GM18520 (cell line): ENCODE results near the gene RSPH6A.

Experiments used
- ATAC-seq: cut with Tn5 transposase; IDR thresholded peaks from one replicate; pipeline ENCODE4 v1.9.1; 2021; ENCODE audit not compliant: unreplicated experiment

Gene RSPH6A

GRCh38 chr19:45814851-45815480 lies at the start of gene RSPH6A:
TSS of gene RSPH6A (minus strand) at chr19:45815308. CDS start at chr19:45815176, 132 bp downstream.
- ATAC-seq: no peak

DNA sequence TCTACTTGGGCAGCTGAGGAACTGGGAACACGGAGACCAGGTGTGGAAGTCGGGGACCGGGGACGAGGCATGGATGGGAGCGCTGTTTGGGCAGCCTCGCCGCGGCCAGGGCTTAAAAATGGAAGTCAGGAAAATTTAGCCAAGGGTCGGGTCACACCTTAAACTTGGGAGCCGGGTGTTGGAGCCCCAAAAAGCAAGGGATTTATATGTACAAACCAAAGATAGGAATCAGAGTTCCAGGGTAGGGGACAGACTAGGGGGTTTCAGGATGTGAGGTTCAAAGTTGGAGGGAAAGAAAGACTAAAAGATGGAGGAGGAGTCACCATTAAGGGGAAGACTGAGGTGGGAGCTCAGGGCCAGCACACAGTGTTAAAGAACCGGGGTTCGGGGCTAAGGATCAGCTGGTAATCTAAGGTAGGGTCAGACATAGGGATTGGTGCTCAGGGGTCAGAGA lies 49.5 kb upstream of the RSPH6A start:
- no peak for ATAC-seq

- peak; percentile 35 for ATAC-seq
These were observed 48.9 kb upstream of the RSPH6A start, which contains the start of gene FOXA3 for GRCh38 chr19:45863840-45864628. TSS of gene FOXA3 (plus strand) at chr19:45864326. CDS start at chr19:45864457, 131 bp downstream.

- ATAC-seq: no peak
These were observed 48.3 kb upstream of the RSPH6A start for GRCh38 chr19:45863335-45863839.

DNA sequence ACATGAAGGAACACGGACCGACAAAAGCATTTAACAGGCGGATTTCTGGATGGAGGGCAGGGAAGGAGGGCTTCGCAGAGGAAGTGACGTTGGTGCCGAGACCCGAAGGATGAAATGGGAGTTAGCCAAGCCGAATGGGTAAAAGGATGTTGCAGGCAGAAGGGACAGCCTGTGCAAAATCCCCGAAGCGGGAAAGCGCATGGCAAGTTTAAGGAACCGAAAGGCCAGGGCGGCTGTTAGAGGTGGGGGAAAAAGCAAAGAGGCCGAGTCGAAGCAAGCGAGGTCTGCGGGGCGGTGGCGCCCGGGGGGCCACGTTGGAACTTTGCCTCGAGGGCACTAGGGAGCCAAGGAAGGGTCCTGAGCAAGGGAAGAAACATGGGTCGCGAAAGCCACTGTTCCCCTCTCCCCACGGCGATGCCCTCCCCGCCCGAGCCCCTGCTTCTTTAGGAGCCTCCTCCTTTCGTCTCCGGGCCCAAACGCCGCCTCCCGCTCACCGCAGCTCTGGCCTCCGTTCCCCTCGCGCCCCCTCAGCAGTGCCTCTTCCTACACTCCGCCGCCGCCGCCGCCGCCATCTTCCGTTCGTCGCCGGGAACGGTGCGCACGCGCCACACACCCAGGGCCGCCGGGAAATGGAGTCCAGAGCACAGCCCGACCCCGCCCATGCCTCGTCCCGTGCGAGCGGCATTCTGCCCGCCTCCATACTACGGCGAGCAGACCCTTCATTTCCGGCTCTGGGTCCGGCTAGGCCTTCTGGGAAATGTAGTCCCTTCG lies 47.6 kb upstream of the RSPH6A start, which contains the start of gene SYMPK:
SYMPK (minus strand) TSS at position 584 of the 771 bp plus-strand sequence. CDS start 8,652 bp downstream, outside the sequence.
- peak; percentile 87 for ATAC-seq

DNA sequence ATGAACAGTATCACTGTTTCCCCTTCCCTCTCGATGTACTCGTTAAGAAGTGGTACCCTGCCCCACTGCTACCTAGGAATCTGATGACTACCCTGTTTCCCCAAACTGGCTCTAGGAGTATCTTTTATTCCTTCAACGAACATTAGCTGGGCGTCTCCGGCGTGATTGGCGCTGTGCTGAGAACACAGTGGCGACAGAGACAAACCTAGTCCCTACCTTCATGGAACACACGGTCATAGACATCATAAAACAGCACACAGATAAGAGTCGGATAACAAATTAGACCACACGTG lies 47.1 kb upstream of the RSPH6A start:
- no peak for ATAC-seq

DNA sequence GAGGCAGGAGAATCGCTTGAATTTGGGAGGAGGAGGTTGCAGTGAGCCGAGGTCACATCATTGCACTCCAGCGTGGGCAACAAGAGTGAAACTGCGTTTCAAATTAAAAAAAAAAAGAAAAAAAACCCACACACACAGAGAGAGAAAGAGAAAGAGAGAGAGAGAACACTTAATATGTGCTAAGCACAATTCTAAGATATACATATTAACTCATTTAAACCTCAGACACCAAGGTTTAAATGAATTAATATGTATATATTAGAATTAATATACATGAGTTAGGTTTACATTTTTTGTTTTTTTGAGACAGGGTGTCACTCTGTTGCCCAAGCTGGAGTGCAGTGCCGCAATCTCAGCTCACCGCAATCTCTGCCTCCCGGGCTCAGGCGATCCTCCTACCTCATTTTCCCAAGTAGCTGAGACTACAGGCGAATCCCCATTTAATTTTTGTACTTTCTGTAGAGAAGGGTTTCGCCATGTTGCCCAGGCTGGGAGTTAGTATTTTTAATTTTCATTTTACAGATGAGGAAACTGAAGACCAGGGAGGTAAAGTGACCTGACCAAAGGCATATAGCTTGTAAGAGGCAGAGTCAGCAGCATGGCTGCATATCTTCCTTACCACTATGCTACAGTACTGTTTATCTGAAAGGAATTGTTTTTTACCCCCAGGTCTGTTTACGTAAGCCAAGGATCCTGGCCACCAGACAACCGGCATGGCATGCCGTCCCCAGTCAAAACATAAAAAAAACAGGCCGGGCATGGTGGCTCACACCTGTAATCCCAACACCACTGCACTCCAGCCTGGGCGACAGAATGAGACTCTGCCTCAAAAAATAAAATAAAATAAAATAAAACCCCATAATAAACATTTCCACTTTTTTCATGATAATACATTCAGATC lies 45.5 kb upstream of the RSPH6A start:
- ATAC-seq: no peak

GRCh38 chr19:45854167-45854778 lies 39.2 kb upstream of the RSPH6A start:
- no peak for ATAC-seq

DNA sequence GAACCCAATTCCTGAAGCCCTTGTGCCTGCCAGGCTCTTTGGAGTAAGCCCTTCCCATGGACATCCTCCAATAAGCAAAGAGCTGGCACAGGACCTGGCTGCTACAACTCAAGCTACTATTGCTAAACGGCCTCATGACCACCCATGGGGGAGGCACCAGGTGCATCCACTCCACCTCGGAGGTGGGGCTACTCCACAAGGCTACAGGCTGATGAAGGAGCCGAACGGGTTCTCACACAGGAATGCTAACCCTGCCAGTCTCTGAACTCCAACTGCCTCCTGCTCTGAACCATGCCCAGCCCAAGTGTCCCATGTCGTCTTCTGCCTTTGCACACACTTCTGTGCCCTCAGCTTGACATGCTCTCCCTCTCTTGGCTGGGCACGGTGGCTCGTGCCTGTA lies 37.9 kb upstream of the RSPH6A start:
- ATAC-seq: no peak

DNA sequence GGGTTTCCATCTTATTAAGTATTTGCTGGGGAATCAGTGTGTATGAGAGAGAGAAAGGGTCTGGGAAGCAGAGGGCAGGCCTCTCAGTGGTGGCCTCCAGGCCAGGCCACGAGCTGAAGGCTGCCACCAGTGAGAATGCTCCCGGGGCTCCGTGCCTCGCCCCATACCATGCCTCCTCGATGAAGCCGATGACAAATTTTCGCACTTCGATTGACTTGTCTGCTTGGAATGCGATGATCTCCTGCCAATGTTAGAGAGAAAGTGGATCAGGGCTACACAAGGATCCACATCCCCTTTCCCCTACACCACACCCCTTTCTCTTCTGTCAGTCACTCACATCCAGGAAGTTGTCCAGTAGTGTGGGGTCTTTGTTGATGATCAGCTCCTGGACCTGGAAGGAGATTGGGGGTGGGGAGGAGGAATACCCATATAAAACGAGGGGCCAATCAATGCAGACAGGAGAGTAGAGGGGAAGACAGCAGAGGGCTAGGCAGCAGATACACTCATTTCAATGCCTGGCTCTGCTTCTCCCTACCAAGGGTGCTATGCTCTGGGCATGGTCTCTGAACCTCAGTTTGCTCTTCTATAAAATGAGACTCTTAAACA lies 37.1 kb upstream of the RSPH6A start:
- ATAC-seq: no peak

DNA sequence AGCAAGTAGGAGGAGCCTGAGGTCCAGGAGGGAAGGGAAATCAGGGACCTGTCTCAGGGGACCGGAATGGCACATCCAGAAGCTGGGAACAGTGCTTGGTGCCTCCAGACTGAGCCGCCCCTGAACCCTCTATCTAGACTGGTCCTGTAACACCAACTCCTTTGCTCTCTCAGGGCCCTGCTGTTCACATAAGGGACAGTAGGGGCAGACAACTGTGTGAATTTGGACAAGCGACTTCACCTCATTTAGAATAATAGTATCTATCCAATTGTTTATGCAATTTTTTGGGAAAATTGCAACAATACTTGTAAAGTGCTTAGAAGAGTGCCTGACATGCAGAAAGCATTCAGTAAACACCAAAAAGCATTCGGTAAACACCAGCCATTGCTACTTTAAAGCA lies 33.8 kb upstream of the RSPH6A start:
- no peak for ATAC-seq

DNA sequence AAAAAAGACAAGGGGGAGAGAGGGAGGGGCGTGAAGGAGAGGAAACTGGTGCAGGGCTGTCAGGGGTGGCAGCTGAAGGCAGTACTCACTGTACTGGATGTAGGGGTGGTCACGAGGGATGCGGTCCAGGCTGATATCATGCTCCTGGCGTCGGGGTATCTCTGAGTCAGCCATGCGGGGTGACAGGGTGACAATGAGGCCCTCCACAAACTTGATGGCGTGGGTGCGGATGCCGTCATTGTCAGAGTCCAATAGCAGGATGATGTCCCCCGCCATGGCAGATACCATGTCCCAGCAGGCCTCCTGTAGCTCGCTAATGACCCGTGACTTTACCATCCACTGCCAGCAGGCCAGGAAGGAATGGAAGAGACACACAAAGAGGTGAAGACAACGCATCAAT lies 32.6 kb upstream of the RSPH6A start:
- ATAC-seq: no peak

DNA sequence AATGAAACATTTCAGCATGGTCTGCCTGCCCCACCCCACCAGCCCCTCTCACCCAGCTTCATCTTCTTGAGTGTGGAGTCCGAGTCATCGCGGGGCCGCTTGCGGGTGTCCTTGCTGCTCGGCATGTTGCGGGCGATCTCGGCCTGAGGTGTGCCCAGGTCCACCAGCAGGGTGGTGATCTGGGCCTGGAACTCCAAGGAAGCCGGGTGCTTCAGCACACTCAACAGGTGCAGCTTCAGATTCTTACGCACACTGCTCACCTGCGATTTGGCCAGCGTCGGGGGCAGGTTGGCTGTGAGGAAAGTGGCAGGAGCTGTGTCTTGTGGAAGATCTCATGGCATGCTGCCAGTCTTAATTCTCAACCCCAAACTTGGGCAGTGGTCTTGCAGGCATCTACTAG lies 27.1 kb upstream of the RSPH6A start:
- no peak for ATAC-seq

GRCh38 chr19:45834970-45835369 lies 19.9 kb upstream of the RSPH6A start:
- no peak for ATAC-seq

- no peak for ATAC-seq
These were observed 13.8 kb upstream of the RSPH6A start for GRCh38 chr19:45828945-45829344.

DNA sequence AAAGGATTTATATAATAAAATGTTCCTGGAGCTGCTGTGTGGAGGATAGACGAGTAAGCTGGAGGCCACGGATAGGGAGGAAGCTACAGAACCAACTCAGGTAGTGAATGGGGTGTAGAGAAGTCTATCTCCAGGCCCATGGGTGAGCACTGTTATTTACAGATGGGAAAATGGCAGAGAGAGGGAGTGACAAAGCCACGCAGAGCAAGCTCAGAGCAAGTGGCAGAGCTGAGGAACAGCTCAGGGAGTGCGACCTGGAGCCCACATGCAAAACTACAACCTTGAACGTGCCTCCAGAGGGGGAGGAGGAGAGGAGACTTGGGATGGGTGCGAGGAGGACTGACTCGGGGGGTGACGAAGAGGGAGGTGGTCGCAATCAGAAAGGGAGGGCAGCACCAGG lies 13.4 kb upstream of the RSPH6A start:
- no peak for ATAC-seq

DNA sequence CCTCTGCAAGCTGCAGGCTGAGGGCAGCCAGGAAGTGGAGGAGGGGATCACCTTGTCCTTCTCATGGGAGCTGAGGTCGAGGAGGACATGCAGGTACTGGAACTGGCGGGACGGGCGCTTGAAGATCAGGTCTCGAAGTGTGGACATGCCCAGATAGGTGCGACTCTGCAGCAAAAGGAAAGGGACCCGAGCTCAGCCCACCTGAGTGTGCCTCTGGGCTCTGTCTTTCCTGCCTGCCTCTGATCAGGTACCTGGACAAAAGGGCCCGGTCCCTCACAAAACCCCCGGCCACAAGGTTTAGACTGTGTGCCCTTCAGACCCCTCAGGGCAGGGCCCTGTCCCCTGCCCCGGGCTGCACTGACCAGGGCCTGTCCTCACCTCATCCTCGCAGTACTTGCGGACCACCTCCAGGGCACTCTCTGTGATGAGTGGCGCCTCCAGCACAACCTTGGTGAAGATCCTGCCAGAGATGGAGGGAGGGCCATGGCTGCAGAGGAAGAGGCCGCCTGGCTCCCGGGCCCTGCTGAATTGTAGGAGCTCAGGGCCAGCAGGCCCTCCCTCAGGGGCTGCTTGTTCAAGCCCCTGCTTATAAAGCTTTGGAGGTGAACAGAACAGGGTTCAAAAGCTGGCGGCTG lies 12.5 kb upstream of the RSPH6A start:
- no peak for ATAC-seq

DNA sequence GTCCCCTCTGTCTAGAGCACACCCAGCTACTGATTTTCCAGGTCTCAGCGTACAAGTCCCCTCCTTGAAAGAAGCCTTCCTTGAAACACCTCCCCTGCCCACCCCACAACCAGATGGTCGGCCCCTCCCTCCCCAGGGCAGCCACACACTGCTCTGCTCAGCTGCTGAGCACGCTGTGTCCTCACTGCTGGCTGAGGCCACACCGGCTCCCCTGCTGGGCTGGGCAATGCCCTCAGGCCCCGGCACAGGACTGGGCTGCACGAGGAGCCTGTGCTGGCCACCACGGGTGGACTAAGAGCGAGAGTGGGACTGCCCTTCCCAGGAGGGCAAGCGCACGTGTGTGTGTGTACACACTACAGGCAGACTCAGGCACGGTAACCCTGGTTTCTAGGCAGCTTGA lies 11.8 kb upstream of the RSPH6A start:
- no peak for ATAC-seq
